Putamen (tissue), 1 donor: ENCODE measurements around the gene APOL2.
"Not testable (repeated sequence)": the region's sequence is repeated elsewhere in the genome, so short reads cannot be mapped to it uniquely, and the experiment has no call there.

ENCODE experiments used
- DNase-seq: peaks from one replicate; pipeline ENCODE4 v3.0.0-alpha.2; 2016; ENCODE audit warnings: low spot score

Gene APOL2

GRCh38 chr22:36197514-36198146 lies 41.7 kb downstream of the APOL2 start:
- DNase-seq: no peak

- DNase-seq: no peak
Observed at GRCh38 chr22:36197065-36197440, 42.3 kb downstream of the APOL2 start.

- no peak for DNase-seq
Observed at GRCh38 chr22:36196254-36197064, 42.9 kb downstream of the APOL2 start.

GRCh38 chr22:36194971-36195370 lies 44.4 kb downstream of the APOL2 start:
- DNase-seq: peak; percentile 60

GRCh38 chr22:36194385-36194784 lies 44.9 kb downstream of the APOL2 start:
- DNase-seq: no peak

- DNase-seq: no peak
Observed at GRCh38 chr22:36193577-36193976, 45.8 kb downstream of the APOL2 start.

- no peak for DNase-seq
Observed at GRCh38 chr22:36193171-36193570, 46.2 kb downstream of the APOL2 start.

- DNase-seq: no peak
Observed at GRCh38 chr22:36192542-36192941, 46.8 kb downstream of the APOL2 start.

- peak; percentile 92 for DNase-seq
Observed at GRCh38 chr22:36191106-36191836, 48.1 kb downstream of the APOL2 start.

GRCh38 chr22:36187862-36188261 lies 51.5 kb downstream of the APOL2 start:
- DNase-seq: not testable (repeated sequence)

- DNase-seq: no peak
Observed at GRCh38 chr22:36185828-36186624, 53.3 kb downstream of the APOL2 start.

GRCh38 chr22:36184433-36185025 lies 54.8 kb downstream of the APOL2 start:
- peak; percentile 43 for DNase-seq

- DNase-seq: no peak
Observed at GRCh38 chr22:36183446-36183845, 55.9 kb downstream of the APOL2 start.

GRCh38 chr22:36182857-36183256 lies 56.5 kb downstream of the APOL2 start:
- DNase-seq: no peak

GRCh38 chr22:36182056-36182455 lies 57.3 kb downstream of the APOL2 start:
- DNase-seq: no peak

- DNase-seq: no peak
Observed at GRCh38 chr22:36180928-36181327, 58.4 kb downstream of the APOL2 start.

- no peak for DNase-seq
Observed at GRCh38 chr22:36180038-36180880, 59.1 kb downstream of the APOL2 start.

GRCh38 chr22:36177160-36177559 lies 62.2 kb downstream of the APOL2 start:
- no peak for DNase-seq
